Calu3 (cell line): ENCODE data around the gene ECPAS. TPM values are rescaled to one million over a fixed set of nuclear protein-coding genes. Genes with fewer than 3 reads are reported as not detected.

Experiments
- BruUV-seq: library from RNA; stranded (reverse); fragments of 400-500 nt; replicated peaks from 2 replicates; lab custom pipeline; 2021; lab: Mats Ljungman, UMichigan
- CTCF ChIA-PET: fragments of 300-600 bp; sonication (Branson Sonifier 250); formaldehyde crosslinking; loops from one replicate; lab custom pipeline; 2022; ENCODE audit warnings: antibody characterized with exemption; lab: Charles Lee
- DNase-seq: peaks from one replicate; pipeline ENCODE4 v3.0.0; 2022
- H3K27ac Mint-ChIP-seq: one replicate; pipeline ENCODE4 v1.8.0; 2022; ENCODE audit warnings: mixed read lengths; ENCODE audit not compliant: unreplicated experiment
- H3K27me3 Mint-ChIP-seq: one replicate; pipeline ENCODE4 v1.8.0; 2022; ENCODE audit warnings: mixed read lengths; ENCODE audit not compliant: unreplicated experiment
- H3K36me3 Mint-ChIP-seq: one replicate; pipeline ENCODE4 v1.8.0; 2022; ENCODE audit warnings: mild to moderate bottlenecking, moderate library complexity, mixed read lengths; ENCODE audit not compliant: insufficient read depth, unreplicated experiment
- H3K4me1 Mint-ChIP-seq: one replicate; pipeline ENCODE4 v1.8.0; 2022; ENCODE audit warnings: mild to moderate bottlenecking, low read depth, mixed read lengths; ENCODE audit not compliant: unreplicated experiment
- H3K4me3 Mint-ChIP-seq: one replicate; pipeline ENCODE4 v1.8.0; 2022; ENCODE audit warnings: mild to moderate bottlenecking, low read depth, moderate library complexity, mixed read lengths; ENCODE audit not compliant: unreplicated experiment
- H3K9me3 Mint-ChIP-seq: one replicate; pipeline ENCODE4 v1.8.0; 2022; ENCODE audit warnings: low read depth, mixed read lengths; ENCODE audit not compliant: unreplicated experiment
- CTCF ChIP-seq: fragments of 200-600 bp; IDR thresholded peaks from one replicate; pipeline ENCODE4 v1.8.0; 2022; ENCODE audit warnings: antibody characterized with exemption; ENCODE audit not compliant: unreplicated experiment
- intact Hi-C: fragments of 100-400 bp; cut with micrococcal nuclease; formaldehyde crosslinking; loops from one replicate; pipeline ENCODE4 v1.10.0; 2022; ENCODE audit not compliant: unreplicated experiment
- total RNA-seq: library from RNA; stranded (reverse); gene quantifications from 2 replicates; pipeline ENCODE4 v1.2.3, GENCODE V29; 2022

The ECPAS gene
- total RNA-seq, 1 experiment from 2014 or later = 57.8 TPM

GRCh38 chr9:111389406-111389805, 94.8 kb downstream of the ECPAS start:
- no peaks in the 10 kb centered on the region for H3K36me3 Mint-ChIP-seq
- no peaks in the 10 kb centered on the region for H3K4me1 Mint-ChIP-seq
- BruUV-seq = no TSS peak
- no peaks in the 10 kb centered on the region for H3K9me3 Mint-ChIP-seq
- intact Hi-C loops = no loop called here
- no peak for DNase-seq
- no peak overlapping the region for H3K27ac Mint-ChIP-seq
- no peak for TF ChIP-seq CTCF
- H3K27me3 Mint-ChIP-seq = no peaks in the 10 kb centered on the region
- CTCF ChIA-PET = no interaction called here
- no peak overlapping the region for H3K4me3 Mint-ChIP-seq

- Mint-ChIP-seq H3K9me3 (no peaks in the 10 kb centered on the region), H3K4me3 (no peak overlapping the region), H3K27me3 (no peaks in the 10 kb centered on the region), H3K27ac (no peak overlapping the region), H3K36me3 (no peaks in the 10 kb centered on the region), H3K4me1 (no peaks in the 10 kb centered on the region)
- CTCF ChIA-PET = no interaction called here
- intact Hi-C loops = no loop called here
- BruUV-seq = no TSS peak
- DNase-seq = no peak
- no peak for TF ChIP-seq CTCF
These were observed 97.8 kb downstream of the ECPAS start for GRCh38 chr9:111386386-111386785.

GRCh38 chr9:111381006-111381405, 103.2 kb downstream of the ECPAS start:
- H3K36me3 Mint-ChIP-seq = peaks cover 2% of the 10 kb centered on the region
- intact Hi-C loops = no loop called here
- peaks cover 4% of the 10 kb centered on the region for H3K4me1 Mint-ChIP-seq
- no peaks in the 10 kb centered on the region for H3K27me3 Mint-ChIP-seq
- H3K27ac Mint-ChIP-seq = no peak overlapping the region
- CTCF ChIA-PET = no interaction called here
- no TSS peak for BruUV-seq
- no peak overlapping the region for H3K4me3 Mint-ChIP-seq
- H3K9me3 Mint-ChIP-seq = no peaks in the 10 kb centered on the region
- no peak for DNase-seq
- no peak for TF ChIP-seq CTCF

- DNase-seq = no peak
- no TSS peak for BruUV-seq
- no peak for TF ChIP-seq CTCF
- Mint-ChIP-seq H3K9me3 (no peaks in the 10 kb centered on the region), H3K4me1 (peaks cover 9% of the 10 kb centered on the region), H3K36me3 (peaks cover 11% of the 10 kb centered on the region), H3K4me3 (no peak overlapping the region), H3K27me3 (no peaks in the 10 kb centered on the region), H3K27ac (no peak overlapping the region)
- intact Hi-C loops = no loop called here
- CTCF ChIA-PET = interaction anchor here (0.6 kb wide), 1 partner anchor 710 kb away, joined by 3 read pairs; no protein-coding TSS in a partner anchor
These were observed 108.2 kb downstream of the ECPAS start for GRCh38 chr9:111375817-111376564.
